ENCODE results near the gene RASGRF1. TPM values are rescaled to one million over a fixed set of nuclear protein-coding genes. Genes with fewer than 3 reads are reported as not detected.

RASGRF1 gene
- total RNA-seq, 1 donor from 2014 or later, result 0.16 TPM

DNA sequence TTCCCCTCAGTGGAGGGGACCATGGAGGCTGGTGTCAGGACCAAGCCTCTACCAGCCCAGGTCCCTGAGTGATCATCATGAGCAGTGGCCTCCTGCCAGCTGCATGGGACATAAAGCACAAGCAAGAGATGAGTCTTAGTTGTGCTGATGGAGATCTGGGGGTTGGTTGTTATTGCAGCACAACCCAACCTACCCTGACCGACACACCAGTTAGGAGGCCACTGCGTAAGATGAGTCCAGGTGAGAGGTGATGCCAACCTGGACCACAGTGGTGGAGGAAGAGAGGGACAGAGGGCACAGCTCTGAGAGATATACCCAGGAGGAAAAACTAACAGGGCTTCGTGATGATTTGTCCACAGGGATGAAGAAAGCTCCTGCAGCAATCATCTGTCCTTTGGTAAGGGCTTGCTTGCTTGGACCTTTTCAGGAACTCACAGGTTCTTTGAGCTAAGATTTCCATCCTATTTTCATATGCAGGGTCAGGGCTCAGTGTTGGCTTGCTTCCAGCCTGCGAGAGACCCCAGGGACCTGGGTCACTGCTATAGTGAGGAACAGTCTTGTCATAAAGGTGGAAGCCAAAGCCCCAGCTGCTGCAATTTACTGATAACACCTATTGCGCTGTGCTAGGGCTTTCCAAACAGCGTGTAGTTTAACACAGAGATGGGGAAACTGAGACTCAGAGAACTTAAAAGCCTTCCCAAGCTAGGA lies 8.1 kb downstream of the RASGRF1 start:
- Mint-ChIP-seq H3K4me1 (no peaks in the 10 kb centered on the region), H3K27me3 (ENCODE audit: low read depth) (peaks cover 63% of the 10 kb centered on the region), H3K9me3 (no peaks in the 10 kb centered on the region), H3K4me3 (no peak overlapping the region), H3K36me3 (ENCODE audit: low read depth) (no peaks in the 10 kb centered on the region), H3K27ac (ENCODE audit: unreplicated experiment) (no peak overlapping the region)
- TF ChIP-seq, protein P1, sequence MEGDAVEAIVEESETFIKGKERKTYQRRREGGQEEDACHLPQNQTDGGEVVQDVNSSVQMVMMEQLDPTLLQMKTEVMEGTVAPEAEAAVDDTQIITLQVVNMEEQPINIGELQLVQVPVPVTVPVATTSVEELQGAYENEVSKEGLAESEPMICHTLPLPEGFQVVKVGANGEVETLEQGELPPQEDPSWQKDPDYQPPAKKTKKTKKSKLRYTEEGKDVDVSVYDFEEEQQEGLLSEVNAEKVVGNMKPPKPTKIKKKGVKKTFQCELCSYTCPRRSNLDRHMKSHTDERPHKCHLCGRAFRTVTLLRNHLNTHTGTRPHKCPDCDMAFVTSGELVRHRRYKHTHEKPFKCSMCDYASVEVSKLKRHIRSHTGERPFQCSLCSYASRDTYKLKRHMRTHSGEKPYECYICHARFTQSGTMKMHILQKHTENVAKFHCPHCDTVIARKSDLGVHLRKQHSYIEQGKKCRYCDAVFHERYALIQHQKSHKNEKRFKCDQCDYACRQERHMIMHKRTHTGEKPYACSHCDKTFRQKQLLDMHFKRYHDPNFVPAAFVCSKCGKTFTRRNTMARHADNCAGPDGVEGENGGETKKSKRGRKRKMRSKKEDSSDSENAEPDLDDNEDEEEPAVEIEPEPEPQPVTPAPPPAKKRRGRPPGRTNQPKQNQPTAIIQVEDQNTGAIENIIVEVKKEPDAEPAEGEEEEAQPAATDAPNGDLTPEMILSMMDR (conservative IDR thresholded peaks at IDR 0.05), result no peak
- DNase-seq (ENCODE audit: low read depth, low spot score), result no peak

GRCh38 chr15:79078763-79079410 lies 11.7 kb downstream of the RASGRF1 start:
- H3K27ac Mint-ChIP-seq (ENCODE audit: unreplicated experiment), result no peak overlapping the region

GRCh38 chr15:79078003-79078402 lies 12.6 kb downstream of the RASGRF1 start:
- Mint-ChIP-seq H3K27ac (ENCODE audit: unreplicated experiment) (no peak overlapping the region), H3K4me3 (no peak overlapping the region)

More at GRCh38 chr15:79078763-79079410, 11.7 kb downstream of the RASGRF1 start:
- Mint-ChIP-seq H3K4me3 (no peak overlapping the region), H3K4me1 (no peaks in the 10 kb centered on the region), H3K36me3 (ENCODE audit: low read depth) (no peaks in the 10 kb centered on the region), H3K27me3 (ENCODE audit: low read depth) (peaks cover 32% of the 10 kb centered on the region), H3K9me3 (no peaks in the 10 kb centered on the region)
- no peak for DNase-seq (ENCODE audit: low read depth, low spot score)
- TF ChIP-seq, protein P1 (conservative IDR thresholded peaks at IDR 0.05), result no peak

GRCh38 chr15:79076661-79077060 lies 13.9 kb downstream of the RASGRF1 start:
- DNase-seq (ENCODE audit: low read depth, low spot score), result no peak
- TF ChIP-seq, protein P1 (conservative IDR thresholded peaks at IDR 0.05), result no peak
- Mint-ChIP-seq H3K9me3 (no peaks in the 10 kb centered on the region), H3K4me3 (no peak overlapping the region), H3K27ac (ENCODE audit: unreplicated experiment) (no peak overlapping the region), H3K36me3 (ENCODE audit: low read depth) (no peaks in the 10 kb centered on the region), H3K27me3 (ENCODE audit: low read depth) (peaks cover 10% of the 10 kb centered on the region), H3K4me1 (no peaks in the 10 kb centered on the region)

More at GRCh38 chr15:79078003-79078402, 12.6 kb downstream of the RASGRF1 start:
- Mint-ChIP-seq H3K27me3 (ENCODE audit: low read depth) (peaks cover 23% of the 10 kb centered on the region), H3K4me1 (no peaks in the 10 kb centered on the region), H3K36me3 (ENCODE audit: low read depth) (no peaks in the 10 kb centered on the region), H3K9me3 (no peaks in the 10 kb centered on the region)
- DNase-seq (ENCODE audit: low read depth, low spot score), result no peak
- TF ChIP-seq, protein P1 (conservative IDR thresholded peaks at IDR 0.05), result no peak

DNA sequence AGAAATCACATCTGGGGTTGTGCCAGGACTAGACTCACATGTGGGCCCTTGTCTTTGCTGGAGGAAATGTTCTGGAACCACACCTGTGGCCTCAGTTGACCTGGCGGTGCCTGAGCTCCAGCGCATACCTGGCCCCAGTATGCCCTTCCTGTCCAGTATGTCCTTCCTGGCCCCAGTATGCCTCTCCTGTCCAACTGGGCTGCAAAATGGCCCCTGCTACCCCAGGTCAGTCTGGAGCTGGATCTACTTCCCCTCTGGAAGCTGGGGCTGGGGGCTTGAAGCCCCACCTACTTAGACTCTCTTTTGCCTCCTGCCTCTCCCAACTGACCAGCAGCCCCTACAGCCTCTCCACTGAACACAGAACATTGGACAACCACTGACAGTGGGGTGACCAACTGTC lies 15.3 kb downstream of the RASGRF1 start:
- H3K4me1 Mint-ChIP-seq, result no peaks in the 10 kb centered on the region
- H3K27me3 Mint-ChIP-seq (ENCODE audit: low read depth), result peaks cover 5% of the 10 kb centered on the region
- no peaks in the 10 kb centered on the region for H3K9me3 Mint-ChIP-seq
- no peak overlapping the region for H3K4me3 Mint-ChIP-seq
- TF ChIP-seq, protein P1 (conservative IDR thresholded peaks at IDR 0.05), result no peak
- DNase-seq (ENCODE audit: low read depth, low spot score), result no peak
- no peaks in the 10 kb centered on the region for H3K36me3 Mint-ChIP-seq (ENCODE audit: low read depth)
- H3K27ac Mint-ChIP-seq (ENCODE audit: unreplicated experiment), result no peak overlapping the region

All from neural crest cell (in vitro differentiated cells).